ENCODE data around the gene OLFM1. TPM values are rescaled to one million over a fixed set of nuclear protein-coding genes. Genes with fewer than 3 reads are reported as not detected.

Gene OLFM1
- total RNA-seq, 1 experiment from 2014 or later = not detected

DNA sequence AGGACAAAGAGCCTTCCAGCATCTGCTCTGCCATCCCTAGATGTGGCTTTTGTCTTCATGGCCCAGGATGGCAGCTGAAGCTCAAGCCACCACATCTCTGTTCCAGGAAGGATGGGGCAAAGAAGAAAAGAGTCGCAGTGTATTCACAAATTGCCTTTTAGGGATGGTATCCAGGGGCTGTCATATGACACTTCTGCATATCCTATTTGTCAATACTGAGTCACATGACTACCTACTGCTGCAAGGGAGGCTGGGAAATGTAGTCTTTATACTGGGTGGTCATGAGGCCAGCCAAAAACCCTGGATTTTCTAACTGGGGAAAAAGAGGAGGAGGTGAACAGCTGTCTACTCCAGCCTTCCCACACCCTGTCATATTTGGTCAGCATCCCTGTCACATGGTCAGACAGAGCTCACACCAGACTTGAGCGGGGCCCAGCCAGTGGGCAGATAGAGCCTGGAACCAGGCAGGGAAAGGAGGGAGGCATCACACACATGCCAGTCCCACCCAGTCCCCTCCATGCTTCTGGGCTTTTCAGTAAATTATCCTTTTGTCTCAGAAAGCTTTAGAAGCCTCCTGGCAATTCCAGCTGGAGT, 52.0 kb downstream of the OLFM1 start:
- Histone ChIP-seq H3K27me3 (ENCODE audit: insufficient read depth, low read depth) (peaks cover 61% of the 10 kb centered on the region), H3K4me3 (no peak overlapping the region), H3K9me3 (ENCODE audit: insufficient read depth, low read depth) (no peaks in the 10 kb centered on the region), H4K20me1 (ENCODE audit: insufficient read depth) (no peaks in the 10 kb centered on the region), H3K9me2 (ENCODE audit: insufficient read depth) (no peaks in the 10 kb centered on the region), H3K36me3 (ENCODE audit: low read depth) (no peaks in the 10 kb centered on the region), H3F3A (ENCODE audit: insufficient read depth, low read depth) (no peaks in the 10 kb centered on the region), H3K4me2 (no peak overlapping the region), H3K79me2 (ENCODE audit: low read depth) (no peaks in the 10 kb centered on the region), H2AFZ (no peak overlapping the region), H3K27ac (no peak overlapping the region), H3K4me1 (replicated peaks; ENCODE audit: insufficient read depth) (no peaks in the 10 kb centered on the region)
- ChIA-PET CTCF (no interaction called here), POLR2A (ENCODE audit: unreplicated experiment) (no interaction called here)
- DNase-seq = no peak
- BruUV-seq (replicated peaks) = no TSS peak
- no peak for TF ChIP-seq EZH2 (IDR thresholded peaks at IDR 0.05; ENCODE audit: low read depth)
- TF ChIP-seq, protein P1, sequence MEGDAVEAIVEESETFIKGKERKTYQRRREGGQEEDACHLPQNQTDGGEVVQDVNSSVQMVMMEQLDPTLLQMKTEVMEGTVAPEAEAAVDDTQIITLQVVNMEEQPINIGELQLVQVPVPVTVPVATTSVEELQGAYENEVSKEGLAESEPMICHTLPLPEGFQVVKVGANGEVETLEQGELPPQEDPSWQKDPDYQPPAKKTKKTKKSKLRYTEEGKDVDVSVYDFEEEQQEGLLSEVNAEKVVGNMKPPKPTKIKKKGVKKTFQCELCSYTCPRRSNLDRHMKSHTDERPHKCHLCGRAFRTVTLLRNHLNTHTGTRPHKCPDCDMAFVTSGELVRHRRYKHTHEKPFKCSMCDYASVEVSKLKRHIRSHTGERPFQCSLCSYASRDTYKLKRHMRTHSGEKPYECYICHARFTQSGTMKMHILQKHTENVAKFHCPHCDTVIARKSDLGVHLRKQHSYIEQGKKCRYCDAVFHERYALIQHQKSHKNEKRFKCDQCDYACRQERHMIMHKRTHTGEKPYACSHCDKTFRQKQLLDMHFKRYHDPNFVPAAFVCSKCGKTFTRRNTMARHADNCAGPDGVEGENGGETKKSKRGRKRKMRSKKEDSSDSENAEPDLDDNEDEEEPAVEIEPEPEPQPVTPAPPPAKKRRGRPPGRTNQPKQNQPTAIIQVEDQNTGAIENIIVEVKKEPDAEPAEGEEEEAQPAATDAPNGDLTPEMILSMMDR (conservative IDR thresholded peaks at IDR 0.05) = no peak
- intact Hi-C loops (cut with micrococcal nuclease; ENCODE audit: unreplicated experiment) = no loop called here

DNA sequence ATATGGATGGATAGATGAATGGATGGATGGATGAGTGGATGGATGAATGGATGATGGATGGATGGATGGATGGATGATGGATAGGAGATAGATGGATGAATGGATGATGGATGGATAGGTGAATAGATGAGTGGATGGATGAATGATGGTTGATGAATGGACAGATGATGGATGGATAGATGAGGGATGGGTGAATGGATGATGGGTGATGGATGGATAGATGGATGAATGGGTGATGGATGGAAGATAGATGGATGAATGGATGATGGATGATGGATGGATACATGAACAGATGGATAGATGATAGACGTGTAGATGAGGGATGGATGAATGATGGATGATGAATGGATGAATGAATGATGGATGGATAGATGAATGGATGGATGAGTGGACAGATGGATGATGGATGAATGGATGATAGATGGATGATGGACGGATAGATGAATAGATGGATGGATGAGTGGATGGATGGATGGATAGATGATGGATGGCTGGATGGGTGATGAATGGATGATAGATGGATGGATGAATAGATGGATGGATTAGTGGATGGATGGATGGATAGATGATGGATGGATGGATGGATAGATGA, 53.8 kb downstream of the OLFM1 start:
- Histone ChIP-seq H4K20me1 (ENCODE audit: insufficient read depth) (no peaks in the 10 kb centered on the region; the same call in 1 of the 2 replicates), H3K27me3 (ENCODE audit: insufficient read depth, low read depth) (peaks cover 58% of the 10 kb centered on the region), H3K9me3 (ENCODE audit: insufficient read depth, low read depth) (no peaks in the 10 kb centered on the region), H3K9me2 (ENCODE audit: insufficient read depth) (no peaks in the 10 kb centered on the region), H3K36me3 (ENCODE audit: low read depth) (no peaks in the 10 kb centered on the region), H2AFZ (no peak overlapping the region), H3K4me3 (no peak overlapping the region), H3K4me2 (no peak overlapping the region), H3K79me2 (ENCODE audit: low read depth) (no peaks in the 10 kb centered on the region), H3K27ac (no peak overlapping the region), H3F3A (ENCODE audit: insufficient read depth, low read depth) (no peaks in the 10 kb centered on the region), H3K4me1 (replicated peaks; ENCODE audit: insufficient read depth) (no peaks in the 10 kb centered on the region)
- BruUV-seq (replicated peaks) = no TSS peak
- DNase-seq = no peak
- ChIA-PET POLR2A (ENCODE audit: unreplicated experiment) (no interaction called here), CTCF (no interaction called here)
- no peak for TF ChIP-seq EZH2 (IDR thresholded peaks at IDR 0.05; ENCODE audit: low read depth)
- TF ChIP-seq, protein P1 (conservative IDR thresholded peaks at IDR 0.05) = no peak
- intact Hi-C loops (cut with micrococcal nuclease; ENCODE audit: unreplicated experiment) = no loop called here

DNA sequence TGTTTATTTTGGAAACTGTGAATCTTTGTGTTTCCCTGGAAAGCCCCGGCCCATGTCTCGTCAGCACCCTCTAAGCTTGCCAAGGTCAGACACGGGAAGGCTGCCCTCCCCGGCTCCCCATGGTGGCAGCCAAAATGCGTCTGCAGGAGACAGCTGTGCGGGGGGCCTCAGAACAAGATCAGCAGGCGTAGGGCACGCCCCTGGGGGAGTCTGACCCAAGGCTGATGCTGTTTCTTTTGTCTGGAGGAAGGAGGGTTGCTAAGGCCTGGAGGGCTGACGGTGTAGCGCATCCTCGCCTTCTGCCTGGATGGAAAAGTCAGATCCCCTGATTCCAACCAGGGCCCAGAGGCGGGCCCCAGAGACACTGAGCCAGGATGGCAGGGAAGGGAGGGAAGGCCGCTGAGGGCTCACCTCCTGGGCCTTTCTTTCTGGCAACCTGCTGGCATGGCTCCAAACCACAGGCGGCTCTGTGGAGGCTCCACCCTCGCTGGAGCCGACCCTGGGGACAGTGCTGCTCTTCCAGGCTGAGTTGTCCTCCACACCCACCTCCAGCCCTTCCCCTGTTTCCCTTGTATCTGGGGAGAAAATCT, 57.2 kb downstream of the OLFM1 start:
- TF ChIP-seq, protein P1 (conservative IDR thresholded peaks at IDR 0.05) = no peak
- TF ChIP-seq EZH2 (IDR thresholded peaks at IDR 0.05; ENCODE audit: low read depth) = no peak
- DNase-seq = no peak
- H3K27me3 ChIP-seq (ENCODE audit: insufficient read depth, low read depth) = peaks cover 73% of the 10 kb centered on the region
- no peak overlapping the region for H3K27ac ChIP-seq
- H4K20me1 ChIP-seq (ENCODE audit: insufficient read depth) = no peaks in the 10 kb centered on the region; the same call in 1 of the 2 replicates
- no peaks in the 10 kb centered on the region for H3F3A ChIP-seq (ENCODE audit: insufficient read depth, low read depth)
- H3K79me2 ChIP-seq (ENCODE audit: low read depth) = no peaks in the 10 kb centered on the region
- ChIA-PET CTCF (no interaction called here), POLR2A (ENCODE audit: unreplicated experiment) (no interaction called here)
- intact Hi-C loops (cut with micrococcal nuclease; ENCODE audit: unreplicated experiment) = no loop called here
- H3K36me3 ChIP-seq (ENCODE audit: low read depth) = no peaks in the 10 kb centered on the region
- H2AFZ ChIP-seq = no peak overlapping the region
- H3K9me3 ChIP-seq (ENCODE audit: insufficient read depth, low read depth) = no peaks in the 10 kb centered on the region
- H3K4me1 ChIP-seq (replicated peaks; ENCODE audit: insufficient read depth) = no peaks in the 10 kb centered on the region
- BruUV-seq (replicated peaks) = no TSS peak
- H3K9me2 ChIP-seq (ENCODE audit: insufficient read depth) = no peaks in the 10 kb centered on the region
- no peak overlapping the region for H3K4me2 ChIP-seq
- H3K4me3 ChIP-seq = no peak overlapping the region

All from PC-9 (cell line).